Astrocyte of the cerebellum (primary cell): ENCODE measurements around the gene STRADA.

Experiments
- DNase-seq: peaks from one replicate; pipeline ENCODE4 v3.0.0-alpha.2; 2011; ENCODE audit warnings: low read depth
- H3K4me3 ChIP-seq: 2 replicates; pipeline ENCODE4 v1.5.1; 2011; ENCODE audit warnings: mild to moderate bottlenecking, low read depth, low read length, moderate library complexity
- in situ Hi-C: cut with HindIII; loops from 2 replicates; pipeline ENCODE4 v1.10.0; 2017; ENCODE audit warnings: low sequenced_read_pairs
- TF ChIP-seq, protein P1 (sequence below): IDR thresholded peaks from 2 replicates; pipeline ENCODE4 v1.5.1; 2012; ENCODE audit warnings: low read length, low read depth, moderate library complexity, mild to moderate bottlenecking; ENCODE audit errors: missing control alignments

Gene STRADA

DNA sequence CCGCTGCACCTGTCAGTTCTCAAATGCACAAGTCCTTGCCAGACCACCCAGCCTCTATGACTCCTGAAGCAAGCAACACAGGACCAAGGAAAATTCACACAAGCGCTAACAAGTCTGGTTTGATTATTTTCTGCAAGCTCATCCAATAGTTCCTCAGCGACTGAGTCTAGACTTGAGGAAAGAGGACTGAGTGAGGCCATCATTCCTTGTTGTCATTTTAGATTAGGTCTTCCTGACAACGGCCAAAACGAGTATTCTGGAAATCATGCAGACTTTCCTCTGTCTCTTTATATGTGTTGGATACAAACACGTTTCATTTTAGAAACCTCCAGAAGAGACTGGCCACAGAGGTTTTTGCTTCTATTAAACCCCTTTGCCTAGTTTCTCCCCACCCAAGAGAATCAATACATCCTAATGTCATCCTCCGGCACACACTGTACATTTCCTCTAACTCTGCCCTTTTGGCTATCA, 31.2 kb upstream of the STRADA start:
- peak; percentile 9 for DNase-seq

GRCh38 chr17:63768433-63768832, 26.8 kb upstream of the STRADA start:
- TF ChIP-seq, protein P1, sequence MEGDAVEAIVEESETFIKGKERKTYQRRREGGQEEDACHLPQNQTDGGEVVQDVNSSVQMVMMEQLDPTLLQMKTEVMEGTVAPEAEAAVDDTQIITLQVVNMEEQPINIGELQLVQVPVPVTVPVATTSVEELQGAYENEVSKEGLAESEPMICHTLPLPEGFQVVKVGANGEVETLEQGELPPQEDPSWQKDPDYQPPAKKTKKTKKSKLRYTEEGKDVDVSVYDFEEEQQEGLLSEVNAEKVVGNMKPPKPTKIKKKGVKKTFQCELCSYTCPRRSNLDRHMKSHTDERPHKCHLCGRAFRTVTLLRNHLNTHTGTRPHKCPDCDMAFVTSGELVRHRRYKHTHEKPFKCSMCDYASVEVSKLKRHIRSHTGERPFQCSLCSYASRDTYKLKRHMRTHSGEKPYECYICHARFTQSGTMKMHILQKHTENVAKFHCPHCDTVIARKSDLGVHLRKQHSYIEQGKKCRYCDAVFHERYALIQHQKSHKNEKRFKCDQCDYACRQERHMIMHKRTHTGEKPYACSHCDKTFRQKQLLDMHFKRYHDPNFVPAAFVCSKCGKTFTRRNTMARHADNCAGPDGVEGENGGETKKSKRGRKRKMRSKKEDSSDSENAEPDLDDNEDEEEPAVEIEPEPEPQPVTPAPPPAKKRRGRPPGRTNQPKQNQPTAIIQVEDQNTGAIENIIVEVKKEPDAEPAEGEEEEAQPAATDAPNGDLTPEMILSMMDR = no peak
- no peak overlapping the region for H3K4me3 ChIP-seq
- no peak for DNase-seq
- in situ Hi-C loops = loop anchor here (5.0 kb wide), 1 partner anchor 56 kb away; no protein-coding TSS in a partner anchor

More for the DNA sequence above, 31.2 kb upstream of the STRADA start:
- in situ Hi-C loops = no loop called here
- peak overlapping the region; percentile 82 for H3K4me3 ChIP-seq
- TF ChIP-seq, protein P1 = no peak

DNA sequence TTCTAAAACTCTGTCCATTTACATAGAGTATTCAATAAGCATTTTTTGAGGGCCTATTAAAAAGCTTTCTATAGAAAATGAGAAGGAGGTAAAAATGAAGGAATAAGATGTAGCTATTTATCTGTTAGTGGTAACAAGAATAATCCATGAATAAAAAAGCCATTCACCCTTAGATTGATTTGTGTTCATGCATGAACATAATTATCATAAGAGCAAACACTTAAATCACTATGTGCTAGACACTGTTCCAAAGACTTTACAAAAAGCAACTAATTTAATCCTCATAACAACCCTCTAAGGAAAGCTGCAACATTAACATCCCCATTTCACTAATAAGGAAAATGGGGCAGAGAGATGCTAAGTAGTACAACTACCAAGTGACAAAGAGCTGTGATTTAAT, 25.2 kb upstream of the STRADA start:
- no peak for DNase-seq
- no peak overlapping the region for H3K4me3 ChIP-seq
- TF ChIP-seq, protein P1 = no peak
- in situ Hi-C loops = loop anchor here (5.0 kb wide), 1 partner anchor 54 kb away; no protein-coding TSS in a partner anchor

GRCh38 chr17:63764716-63765115, 23.1 kb upstream of the STRADA start:
- in situ Hi-C loops = loop anchor here (5.0 kb wide), 1 partner anchor 52 kb away; no protein-coding TSS in a partner anchor

GRCh38 chr17:63762161-63763078, 20.8 kb upstream of the STRADA start:
- TF ChIP-seq, protein P1 = no peak
- in situ Hi-C loops = no loop called here
- DNase-seq = no peak
- no peak overlapping the region for H3K4me3 ChIP-seq

More at GRCh38 chr17:63764716-63765115, 23.1 kb upstream of the STRADA start:
- no peak for DNase-seq
- TF ChIP-seq, protein P1 = no peak
- no peak overlapping the region for H3K4me3 ChIP-seq

GRCh38 chr17:63760771-63761539, 19.4 kb upstream of the STRADA start:
- TF ChIP-seq, protein P1 = no peak
- in situ Hi-C loops = no loop called here

More at GRCh38 chr17:63760771-63761539, 19.4 kb upstream of the STRADA start:
- DNase-seq = no peak
- H3K4me3 ChIP-seq = no peak overlapping the region
